Right lobe of liver (tissue), 6 donors: ENCODE data around the gene RSRC1. TPM values are rescaled to one million over a fixed set of nuclear protein-coding genes. Genes with fewer than 3 reads are reported as not detected.

Experiments used
- ATAC-seq, 4 donors: fragments of 200-7000 bp; cut with Tn5 transposase; one replicate each; pipeline ENCODE4 v1.9.1; 2020; ENCODE audit warnings: mild to moderate bottlenecking in 4 of 4, moderate library complexity in 4 of 4
- DNase-seq, 3 donors: peaks; one replicate each; pipeline ENCODE4 v3.0.0-alpha.2; 2020
- H3K27ac ChIP-seq, 3 donors: fragments of 200-600 bp; one replicate each; pipeline ENCODE4 v1.8.0; 2022
- H3K27me3 ChIP-seq, 2 donors: fragments of 200-600 bp; one replicate each; pipeline ENCODE4 v1.8.0; 2022
- H3K36me3 ChIP-seq, 4 donors: fragments of 200-600 bp; sonication (generic) in 1 of 4; one replicate each; pipeline versions ENCODE4 v1.5.1 to v1.8.0; 2017 to 2022; ENCODE audit warnings: control low read depth in 1 of 4
- H3K4me1 ChIP-seq, 4 donors: fragments of 200-600 bp; sonication (generic) in 1 of 4; one replicate each; pipeline versions ENCODE4 v1.5.1 to v1.8.0; 2017 to 2022; ENCODE audit warnings: control low read depth in 1 of 4
- H3K4me3 ChIP-seq, 3 donors: fragments of 200-600 bp; one replicate each; pipeline ENCODE4 v1.8.0; 2022
- H3K9me3 ChIP-seq, 4 donors: fragments of 200-600 bp; sonication (generic) in 1 of 4; one replicate each; pipeline versions ENCODE4 v1.5.1 to v1.8.0; 2017 to 2022; ENCODE audit warnings: control low read depth in 1 of 4
- POLR2A ChIP-seq: fragments of 450-650 bp; IDR thresholded peaks from one replicate; pipeline ENCODE4 v1.6.1; 2017; ENCODE audit warnings: antibody characterized with exemption, mild to moderate bottlenecking
- WGBS: methylation state at CpG from one replicate; pipeline ENCODE4 v1.1.6; 2018; ENCODE audit warnings: low coverage, low lambda C conversion rate; ENCODE audit not compliant: insufficient coverage; ENCODE audit errors: missing lambda C conversion rate; 5-methylcytosine and 5-hydroxymethylcytosine counted together
- intact Hi-C, 2 donors: fragments of 100-400 bp; cut with DNase I; formaldehyde crosslinking; loops; one replicate each; pipeline versions ENCODE4 v1.11.2 to v1.14.1; 2022
- total RNA-seq, 6 experiments: library from RNA; depleted of rRNA in 2 of 6; stranded (reverse); fragments of >200 nt in 2 of 6; fragmentation: NEBNext Ultra II Directional in 3 of 6; extraction: Animal tissue kit (Norgen Biotek cat#: 25700) in 3 of 6; gene quantifications; one replicate each; pipeline versions ENCODE4 v1.1.0 to v1.2.4, GENCODE V29; 2016 to 2023
- TF ChIP-seq, protein P1 (sequence below), 4 donors: fragments of 200-600 bp in 3 of 4; fragments of 450-650 bp in 1 of 4; IDR thresholded peaks; one replicate each; pipeline versions ENCODE4 v1.5.1 to v1.8.0; 2016 to 2022; ENCODE audit warnings: antibody characterized with exemption in 4 of 4, mild to moderate bottlenecking in 2 of 4
- donor health status: DM: no; HTN: yes; CAD: no.
- donor health status: DM: no; HTN: no; CAD: no.
- donor health status: DM: no; HTN: no; CAD: no.
- donor health status: DM: no; HTN: yes; CAD: no.
- donor health status: DM: no; HTN: yes; CAD: no.

Gene RSRC1
- total RNA-seq, 6 experiments from 2014 or later, result 10.8 to 22.1 (median 11.7) TPM

DNA sequence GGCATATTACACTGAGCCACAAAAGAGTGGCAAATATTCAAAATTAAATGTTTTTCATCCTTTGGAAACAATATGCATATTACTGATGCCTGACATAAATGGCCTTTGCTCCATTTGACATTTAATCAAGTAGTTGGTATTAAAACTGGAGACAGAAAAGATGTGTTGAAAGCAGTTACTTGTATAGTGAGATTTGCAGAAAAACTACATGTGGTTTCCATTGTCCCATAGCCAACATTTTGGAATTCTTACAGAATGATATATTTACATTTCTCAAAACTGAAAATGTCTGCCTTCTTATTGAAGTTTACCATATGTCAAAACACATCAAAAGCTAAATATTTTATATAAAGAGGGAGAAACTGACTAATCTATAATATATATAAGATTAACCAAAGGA is 25.2 kb upstream of the RSRC1 start:
- H3K4me3 ChIP-seq, result no peak overlapping the region
- DNase-seq (no peak), ATAC-seq (no peak)
- TF ChIP-seq, protein P1, sequence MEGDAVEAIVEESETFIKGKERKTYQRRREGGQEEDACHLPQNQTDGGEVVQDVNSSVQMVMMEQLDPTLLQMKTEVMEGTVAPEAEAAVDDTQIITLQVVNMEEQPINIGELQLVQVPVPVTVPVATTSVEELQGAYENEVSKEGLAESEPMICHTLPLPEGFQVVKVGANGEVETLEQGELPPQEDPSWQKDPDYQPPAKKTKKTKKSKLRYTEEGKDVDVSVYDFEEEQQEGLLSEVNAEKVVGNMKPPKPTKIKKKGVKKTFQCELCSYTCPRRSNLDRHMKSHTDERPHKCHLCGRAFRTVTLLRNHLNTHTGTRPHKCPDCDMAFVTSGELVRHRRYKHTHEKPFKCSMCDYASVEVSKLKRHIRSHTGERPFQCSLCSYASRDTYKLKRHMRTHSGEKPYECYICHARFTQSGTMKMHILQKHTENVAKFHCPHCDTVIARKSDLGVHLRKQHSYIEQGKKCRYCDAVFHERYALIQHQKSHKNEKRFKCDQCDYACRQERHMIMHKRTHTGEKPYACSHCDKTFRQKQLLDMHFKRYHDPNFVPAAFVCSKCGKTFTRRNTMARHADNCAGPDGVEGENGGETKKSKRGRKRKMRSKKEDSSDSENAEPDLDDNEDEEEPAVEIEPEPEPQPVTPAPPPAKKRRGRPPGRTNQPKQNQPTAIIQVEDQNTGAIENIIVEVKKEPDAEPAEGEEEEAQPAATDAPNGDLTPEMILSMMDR (IDR thresholded peaks at IDR 0.05), result no peak
- TF ChIP-seq POLR2A, result no peak
- no peaks in the 10 kb centered on the region for H3K9me3 ChIP-seq
- H3K4me1 ChIP-seq, result no peaks in the 10 kb centered on the region
- no peaks in the 10 kb centered on the region for H3K36me3 ChIP-seq
- no peak overlapping the region for H3K27ac ChIP-seq
- H3K27me3 ChIP-seq, result no peaks in the 10 kb centered on the region
- intact Hi-C loops, result no loop called here

DNA sequence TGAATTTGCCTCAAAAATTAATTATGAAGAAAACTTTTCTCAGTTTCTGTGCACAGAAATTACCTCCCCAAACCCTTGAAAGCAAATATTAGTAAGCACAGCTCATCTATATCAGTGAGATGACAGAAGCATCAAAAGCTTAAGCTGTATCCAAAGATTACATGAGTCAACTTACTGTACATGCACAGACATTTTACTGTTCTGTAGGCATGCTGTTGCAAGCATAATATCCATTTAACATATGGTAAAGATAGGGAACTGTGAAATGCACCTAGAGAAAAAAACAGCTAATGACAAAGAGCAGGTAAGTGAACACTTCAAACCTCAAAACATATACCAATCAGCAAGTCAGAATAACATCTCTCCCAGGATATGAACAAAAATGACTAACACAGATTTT is 24.5 kb upstream of the RSRC1 start:
- no peak overlapping the region for H3K4me3 ChIP-seq
- H3K27ac ChIP-seq, result no peak overlapping the region
- H3K9me3 ChIP-seq, result no peaks in the 10 kb centered on the region
- H3K27me3 ChIP-seq, result no peaks in the 10 kb centered on the region
- no peak for TF ChIP-seq POLR2A
- TF ChIP-seq, protein P1 (IDR thresholded peaks at IDR 0.05), result no peak
- no peaks in the 10 kb centered on the region for H3K36me3 ChIP-seq
- H3K4me1 ChIP-seq, result no peaks in the 10 kb centered on the region
- no peak for DNase-seq
- intact Hi-C loops, result no loop called here
- no peak for ATAC-seq

DNA sequence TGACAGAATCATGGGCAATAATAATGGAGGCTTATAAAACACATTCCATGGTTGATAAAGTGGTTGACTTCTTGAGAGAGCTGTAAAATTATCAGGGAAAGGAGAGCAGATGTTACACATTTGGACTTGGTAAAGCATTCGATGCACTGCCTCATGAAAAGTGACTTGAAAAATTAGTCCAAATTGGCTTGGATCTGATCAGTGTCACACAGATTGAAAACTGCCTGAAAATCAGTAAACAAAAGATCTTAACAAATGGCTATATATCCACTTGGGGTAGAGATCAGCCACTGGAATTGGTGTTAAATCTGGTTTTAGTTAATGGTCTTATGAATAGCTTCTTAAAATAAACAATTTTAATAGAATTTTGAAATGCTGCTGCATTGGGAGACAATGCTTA is 24.0 kb upstream of the RSRC1 start:
- DNase-seq (no peak), ATAC-seq (no peak)
- WGBS, result 53% methylated on average over 1 of the region's 1 CpG
- Histone ChIP-seq H3K36me3 (no peaks in the 10 kb centered on the region), H3K27me3 (no peaks in the 10 kb centered on the region), H3K4me3 (no peak overlapping the region), H3K9me3 (no peaks in the 10 kb centered on the region), H3K27ac (no peak overlapping the region), H3K4me1 (no peaks in the 10 kb centered on the region)
- no peak for TF ChIP-seq POLR2A
- TF ChIP-seq, protein P1 (IDR thresholded peaks at IDR 0.05), result no peak
- intact Hi-C loops, result no loop called here

DNA sequence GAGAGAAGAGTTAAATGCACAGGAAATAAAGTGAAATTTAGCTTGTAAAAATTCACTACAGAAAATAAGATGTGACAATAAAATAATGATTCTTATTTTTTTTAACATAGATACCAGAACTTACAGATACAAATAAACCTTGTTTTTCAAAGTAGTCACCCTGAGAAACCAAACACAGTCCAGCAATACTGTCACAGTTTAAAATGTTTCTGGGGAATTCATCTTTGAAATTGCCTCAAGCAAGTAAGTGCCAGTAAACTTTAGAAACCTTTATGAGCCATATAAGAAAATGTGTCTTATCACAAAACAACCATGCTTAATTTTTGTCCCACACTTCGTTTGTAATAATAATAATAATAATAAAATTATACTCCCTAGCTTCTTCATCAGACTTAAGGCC is 23.5 kb upstream of the RSRC1 start:
- 0% methylated on average over 1 of the region's 1 CpG for WGBS
- H3K27me3 ChIP-seq, result no peaks in the 10 kb centered on the region
- H3K4me1 ChIP-seq, result no peaks in the 10 kb centered on the region

DNA sequence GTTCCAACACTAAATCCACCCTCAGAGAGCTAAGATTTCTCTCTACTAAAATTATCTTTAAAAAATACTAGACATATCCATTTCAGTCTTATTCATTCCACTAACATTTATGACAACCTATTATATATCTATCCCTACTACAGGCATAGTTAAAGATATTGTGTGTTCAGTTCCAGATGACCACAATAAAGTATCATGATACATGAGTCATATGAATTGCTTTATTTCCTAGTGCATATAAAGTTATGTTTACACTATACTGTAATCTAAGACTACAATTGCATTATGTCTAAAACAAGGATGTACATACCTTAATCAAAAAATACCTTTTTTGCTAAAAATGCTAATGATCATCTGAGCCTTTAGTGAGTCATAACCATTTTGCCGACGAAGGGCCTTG is 23.1 kb upstream of the RSRC1 start:
- no peaks in the 10 kb centered on the region for H3K4me1 ChIP-seq
- intact Hi-C loops, result no loop called here
- no peaks in the 10 kb centered on the region for H3K36me3 ChIP-seq
- no peaks in the 10 kb centered on the region for H3K27me3 ChIP-seq
- H3K4me3 ChIP-seq, result no peak overlapping the region
- no peaks in the 10 kb centered on the region for H3K9me3 ChIP-seq
- no peak overlapping the region for H3K27ac ChIP-seq
- DNase-seq (no peak), ATAC-seq (no peak)
- 96% methylated on average over 2 of the region's 2 CpGs for WGBS
- TF ChIP-seq POLR2A, result no peak
- TF ChIP-seq, protein P1 (IDR thresholded peaks at IDR 0.05), result no peak

More for the DNA sequence above, 23.5 kb upstream of the RSRC1 start:
- H3K27ac ChIP-seq, result no peak overlapping the region
- intact Hi-C loops, result no loop called here
- no peaks in the 10 kb centered on the region for H3K36me3 ChIP-seq
- no peaks in the 10 kb centered on the region for H3K9me3 ChIP-seq
- no peak for DNase-seq
- no peak for TF ChIP-seq POLR2A
- TF ChIP-seq, protein P1 (IDR thresholded peaks at IDR 0.05), result no peak
- H3K4me3 ChIP-seq, result no peak overlapping the region
- ATAC-seq, result no peak
